GM21447 (cell line): ENCODE measurements around the gene GYS2.
"Not testable (repeated sequence)": the region's sequence is repeated elsewhere in the genome, so short reads cannot be mapped to it uniquely, and the experiment has no call there.

Experiments used
- ATAC-seq: cut with Tn5 transposase; IDR thresholded peaks from one replicate; pipeline ENCODE4 v1.9.1; 2021; ENCODE audit not compliant: unreplicated experiment

Gene GYS2

GRCh38 chr12:21604245-21605101 is at the start of gene GYS2:
TSS of gene GYS2 (minus strand) at chr12:21604847. CDS start at chr12:21604592, 255 bp downstream.
- ATAC-seq: no peak

GRCh38 chr12:21651821-21652220 is 47.2 kb upstream of the GYS2 start:
- no peak for ATAC-seq

- ATAC-seq: no peak
These were observed 46.4 kb upstream of the GYS2 start for GRCh38 chr12:21650997-21651396.

GRCh38 chr12:21649034-21649433 is 44.4 kb upstream of the GYS2 start:
- ATAC-seq: no peak

- no peak for ATAC-seq
These were observed 43.7 kb upstream of the GYS2 start for GRCh38 chr12:21648378-21648777.

GRCh38 chr12:21647179-21647578 is 42.5 kb upstream of the GYS2 start:
- no peak for ATAC-seq

GRCh38 chr12:21645041-21645500 is 40.4 kb upstream of the GYS2 start:
- not testable (repeated sequence) for ATAC-seq

- no peak for ATAC-seq
These were observed 39.9 kb upstream of the GYS2 start for GRCh38 chr12:21644516-21644915.

- no peak for ATAC-seq
These were observed 39.1 kb upstream of the GYS2 start for GRCh38 chr12:21643758-21644157.

- peak; percentile 79 for ATAC-seq
These were observed 38.2 kb upstream of the GYS2 start for GRCh38 chr12:21642707-21643389.

- ATAC-seq: no peak
These were observed 33.6 kb upstream of the GYS2 start for GRCh38 chr12:21638054-21638891.

GRCh38 chr12:21634245-21634644 is 29.6 kb upstream of the GYS2 start:
- ATAC-seq: no peak

- no peak for ATAC-seq
These were observed 26.7 kb upstream of the GYS2 start for GRCh38 chr12:21631367-21631766.

GRCh38 chr12:21627924-21628323 is 23.3 kb upstream of the GYS2 start:
- no peak for ATAC-seq

- no peak for ATAC-seq
These were observed 13.9 kb upstream of the GYS2 start for GRCh38 chr12:21618566-21618965.

GRCh38 chr12:21617030-21617429 is 12.4 kb upstream of the GYS2 start:
- ATAC-seq: no peak

- no peak for ATAC-seq
These were observed 10.8 kb upstream of the GYS2 start for GRCh38 chr12:21615431-21615830.

GRCh38 chr12:21614506-21614905 is 9.9 kb upstream of the GYS2 start:
- ATAC-seq: no peak

GRCh38 chr12:21613931-21614330 is 9.3 kb upstream of the GYS2 start:
- ATAC-seq: no peak

- no peak for ATAC-seq
These were observed 3.5 kb upstream of the GYS2 start for GRCh38 chr12:21608196-21608595.

GRCh38 chr12:21607701-21608100 is 3.1 kb upstream of the GYS2 start:
- no peak for ATAC-seq
